GM12878 (cell line): ENCODE data around the gene ANXA10. TPM values are rescaled to one million over a fixed set of nuclear protein-coding genes. Genes with fewer than 3 reads are reported as not detected.

Experiments used
- polyA plus RNA-seq, 11 experiments: library from polyadenylated mRNA; depleted of rRNA in 4 of 11; unstranded in 6 of 11; stranded (reverse) in 5 of 11; fragments of >200 nt; fragmentation: Nextera tagmentation in 4 of 11; fragmentation: Illumina TruSeq in 1 of 11; extraction: Ambion mirVana in 4 of 11; extraction: Trizol in 1 of 11; gene quantifications; 1 replicate in 1 of 11; 2 replicates in 10 of 11; pipeline versions ENCODE4 v1.2.1 to v1.2.3, GENCODE V29; 2011 to 2016; ENCODE audit warnings: inconsistent platforms in 2 of 11, missing spikeins in 2 of 11, low read depth in 1 of 11
- total RNA-seq, 4 experiments: library from RNA; depleted of rRNA in 3 of 4; stranded (reverse); fragments of >200 nt in 3 of 4; fragmentation: Illumina TruSeq in 1 of 4; extraction: Trizol in 1 of 4; gene quantifications; 2 replicates each; pipeline versions ENCODE4 v1.2.1 to v1.2.3, GENCODE V29; 2013 to 2021

ANXA10 gene
- total and polyA plus RNA-seq, 10 of the 15 experiments (the other 5 are each of a cell fraction or from before 2014, with no cell fraction given): not detected

Other genes with a start within 250 kb of the ANXA10 start
- 11.6 and 15.0 TPM in 2 replicates for gene DDX60, start 226.2 kb downstream of the ANXA10 start, total RNA-seq (2014; rRNA removed)
- 14.4 and 14.7 TPM in 2 replicates for gene DDX60, start 226.2 kb downstream of the ANXA10 start, total RNA-seq (2014; rRNA removed; fragmentation: Illumina TruSeq; extraction: Trizol)
- gene DDX60, start 226.2 kb downstream of the ANXA10 start, total RNA-seq (2021): 9.7 and 10.7 TPM in 2 replicates
- gene DDX60, start 226.2 kb downstream of the ANXA10 start, polyA plus RNA-seq (2011; rRNA removed): 28.4 and 42.7 TPM in 2 replicates
- 7.5 and 22.3 TPM in 2 replicates for gene DDX60, start 226.2 kb downstream of the ANXA10 start, polyA plus RNA-seq (2014; fragmentation: Illumina TruSeq; extraction: Trizol)
- gene DDX60, start 226.2 kb downstream of the ANXA10 start, polyA plus RNA-seq (2014; fragmentation: Nextera tagmentation; extraction: Ambion mirVana): 1 to 10 TPM; 3.0 to 3.4 TPM
- gene DDX60, start 226.2 kb downstream of the ANXA10 start, polyA plus RNA-seq (2014; rRNA removed): 5.1 and 7.6 TPM in 2 replicates
- 1 to 10 TPM; 2.7 to 3.2 TPM for gene DDX60, start 226.2 kb downstream of the ANXA10 start, polyA plus RNA-seq (2016; fragmentation: Nextera tagmentation; extraction: Ambion mirVana)